GM12873 (cell line): ENCODE data around the gene NID1.

Source experiments
- CTCF ChIP-seq: IDR thresholded peaks from 2 replicates; pipeline ENCODE4 v1.5.1; 2012; ENCODE audit warnings: low read depth, mild to moderate bottlenecking, moderate library complexity, low read length, control low read depth; ENCODE audit not compliant: insufficient read depth; ENCODE audit errors: missing control alignments

NID1 gene

DNA sequence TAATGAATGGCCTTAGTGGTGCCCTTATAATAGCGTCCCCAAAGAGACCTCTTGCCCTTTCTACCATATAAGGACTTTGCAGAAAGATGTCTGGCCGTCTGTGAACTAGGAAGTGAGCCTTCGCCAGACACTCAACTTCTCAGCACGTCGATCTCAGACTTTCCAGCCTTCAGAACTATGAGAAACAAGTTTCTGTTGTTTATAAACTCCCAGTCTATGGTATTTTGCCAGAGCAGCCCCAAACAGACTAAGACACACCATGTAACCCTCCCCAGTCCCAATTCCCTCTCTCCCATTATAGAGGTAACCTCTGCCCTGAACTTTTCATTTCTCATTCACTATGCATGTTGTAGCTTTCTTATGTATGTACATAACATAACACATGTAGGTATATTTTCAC is 55.7 kb downstream of the NID1 start:
- no peak for TF ChIP-seq CTCF

GRCh38 chr1:236007781-236008180 is 57.1 kb downstream of the NID1 start:
- no peak for TF ChIP-seq CTCF

DNA sequence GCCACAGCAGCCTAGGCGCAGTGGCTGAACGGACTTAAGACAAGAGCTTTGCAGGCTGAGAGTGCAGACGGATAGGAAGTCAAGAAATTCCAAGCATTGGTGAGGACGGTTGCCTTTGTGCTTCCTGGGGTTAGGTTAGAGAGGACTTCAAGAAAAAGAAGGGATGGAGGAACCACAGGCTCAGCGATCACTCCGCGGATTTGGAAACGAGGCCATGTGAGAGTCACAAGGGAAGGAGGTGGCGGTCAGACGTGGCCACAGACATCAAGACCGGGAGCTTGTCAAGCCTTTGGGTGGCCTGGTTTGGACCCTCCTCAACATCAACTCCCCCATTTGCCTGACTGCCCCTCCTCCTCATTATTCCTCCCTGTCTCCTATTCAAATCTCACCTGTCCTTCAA is 62.3 kb downstream of the NID1 start:
- no peak for TF ChIP-seq CTCF

- TF ChIP-seq CTCF, result no peak
Observed at GRCh38 chr1:236002025-236002390, 62.9 kb downstream of the NID1 start.

- TF ChIP-seq CTCF, result no peak
Observed at GRCh38 chr1:236000781-236001180, 64.1 kb downstream of the NID1 start.

DNA sequence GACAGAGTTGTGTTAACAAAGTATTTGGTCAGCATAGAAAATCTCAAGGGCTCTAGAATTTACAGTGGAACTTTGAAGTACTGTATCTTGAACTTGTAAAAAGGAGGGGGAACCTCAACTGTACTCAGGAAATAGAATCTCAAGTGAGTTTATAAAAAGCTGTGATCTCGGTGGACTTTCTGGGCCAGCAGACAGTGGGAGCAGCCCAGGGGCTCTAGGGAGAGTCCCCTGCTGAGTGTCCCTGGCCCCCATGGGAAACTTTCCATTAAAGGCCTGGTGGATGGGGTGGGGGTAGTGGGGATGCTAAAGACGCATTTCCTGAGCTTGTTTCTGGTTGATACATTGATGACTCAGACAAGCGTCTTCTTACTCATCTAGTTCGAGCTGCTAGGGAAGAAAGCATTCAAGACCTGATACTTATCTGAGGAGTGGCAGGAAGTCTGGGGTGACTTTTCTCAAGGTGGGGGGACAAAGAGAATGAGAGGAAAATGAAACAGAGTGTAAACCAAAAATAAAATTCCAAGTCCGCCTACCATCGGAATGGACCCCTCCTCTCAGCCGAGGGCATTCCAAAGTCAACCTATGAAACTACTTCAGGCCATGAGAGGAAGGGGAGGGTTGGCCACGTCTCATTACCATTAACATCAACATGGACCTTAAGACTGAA is 65.5 kb downstream of the NID1 start:
- TF ChIP-seq CTCF, result no peak

- TF ChIP-seq CTCF, result no peak
Observed at GRCh38 chr1:235998812-235999211, 66.1 kb downstream of the NID1 start.
